Tibial nerve (tissue), 4 donors: ENCODE results near the gene ZNF865.

Source experiments
- EP300 ChIP-seq, 2 donors: sonication (generic); formaldehyde crosslinking; IDR thresholded peaks; one replicate each; pipeline ENCODE4 v1.6.1; 2017; ENCODE audit warnings: antibody characterized with exemption in 2 of 2, mild to moderate bottlenecking in 1 of 2
- POLR2A ChIP-seq, 2 donors: fragments of 450-650 bp; IDR thresholded peaks; one replicate each; pipeline ENCODE4 v1.6.1; 2017; ENCODE audit warnings: antibody characterized with exemption in 2 of 2, mild to moderate bottlenecking in 2 of 2, moderate library complexity in 2 of 2
- TF ChIP-seq, protein P1 (sequence below), 5 experiments: fragments of 200-600 bp in 3 of 5; fragments of 450-650 bp in 2 of 5; sonication (generic) in 3 of 5; IDR thresholded peaks; one replicate each; pipeline ENCODE4 v1.5.1; 2016 to 2019; ENCODE audit warnings: antibody characterized with exemption in 5 of 5, mild to moderate bottlenecking in 3 of 5, moderate library complexity in 2 of 5

DNA sequence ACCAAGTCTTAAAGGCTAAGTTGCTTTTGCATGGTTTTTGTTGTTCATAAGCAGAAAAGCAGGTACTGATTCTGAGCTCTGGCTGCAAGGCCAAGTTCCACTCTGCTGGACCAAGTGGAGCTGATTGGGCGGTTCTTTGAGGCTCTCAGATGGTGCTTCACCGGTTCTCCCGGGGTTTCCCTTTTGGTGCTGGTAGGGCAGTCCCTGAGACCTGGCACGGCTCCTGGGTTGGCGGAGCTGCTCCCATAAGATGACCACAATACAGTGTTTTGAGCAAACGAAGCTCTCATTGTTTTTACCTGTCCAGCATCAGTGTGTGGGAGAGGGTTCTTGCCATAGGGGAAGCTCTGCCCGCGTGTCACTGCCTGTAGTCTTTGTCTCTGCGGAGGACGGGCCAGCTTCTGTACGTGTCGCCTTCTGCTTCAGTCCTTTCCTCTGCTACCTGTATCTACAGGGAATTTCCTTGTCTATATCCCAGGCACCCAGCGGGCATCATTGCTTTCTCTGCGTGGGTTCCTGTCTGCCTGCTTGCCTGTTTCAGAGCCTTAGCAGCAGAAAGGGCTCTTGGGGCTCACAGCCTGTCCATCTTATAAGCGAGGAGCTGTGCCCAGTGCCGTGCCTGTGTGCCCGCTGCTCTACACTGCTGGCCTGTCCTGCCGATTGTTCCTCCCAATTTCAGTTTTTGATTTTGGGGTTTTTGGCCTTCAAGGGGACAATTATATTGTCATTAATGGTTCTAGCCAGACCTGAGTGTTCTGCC is 51.7 kb downstream of the ZNF865 start:
- TF ChIP-seq POLR2A (IDR thresholded peaks at IDR 0.05) (no peak), EP300 (IDR thresholded peaks at IDR 0.05) (no peak)
- TF ChIP-seq, protein P1, sequence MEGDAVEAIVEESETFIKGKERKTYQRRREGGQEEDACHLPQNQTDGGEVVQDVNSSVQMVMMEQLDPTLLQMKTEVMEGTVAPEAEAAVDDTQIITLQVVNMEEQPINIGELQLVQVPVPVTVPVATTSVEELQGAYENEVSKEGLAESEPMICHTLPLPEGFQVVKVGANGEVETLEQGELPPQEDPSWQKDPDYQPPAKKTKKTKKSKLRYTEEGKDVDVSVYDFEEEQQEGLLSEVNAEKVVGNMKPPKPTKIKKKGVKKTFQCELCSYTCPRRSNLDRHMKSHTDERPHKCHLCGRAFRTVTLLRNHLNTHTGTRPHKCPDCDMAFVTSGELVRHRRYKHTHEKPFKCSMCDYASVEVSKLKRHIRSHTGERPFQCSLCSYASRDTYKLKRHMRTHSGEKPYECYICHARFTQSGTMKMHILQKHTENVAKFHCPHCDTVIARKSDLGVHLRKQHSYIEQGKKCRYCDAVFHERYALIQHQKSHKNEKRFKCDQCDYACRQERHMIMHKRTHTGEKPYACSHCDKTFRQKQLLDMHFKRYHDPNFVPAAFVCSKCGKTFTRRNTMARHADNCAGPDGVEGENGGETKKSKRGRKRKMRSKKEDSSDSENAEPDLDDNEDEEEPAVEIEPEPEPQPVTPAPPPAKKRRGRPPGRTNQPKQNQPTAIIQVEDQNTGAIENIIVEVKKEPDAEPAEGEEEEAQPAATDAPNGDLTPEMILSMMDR (IDR thresholded peaks at IDR 0.05) = no peak
